ENCODE data around the gene PDAP1.

GRCh38 chr7:99446096-99446495 lies 37.7 kb upstream of the PDAP1 start:
- TF ChIP-seq, protein P1, sequence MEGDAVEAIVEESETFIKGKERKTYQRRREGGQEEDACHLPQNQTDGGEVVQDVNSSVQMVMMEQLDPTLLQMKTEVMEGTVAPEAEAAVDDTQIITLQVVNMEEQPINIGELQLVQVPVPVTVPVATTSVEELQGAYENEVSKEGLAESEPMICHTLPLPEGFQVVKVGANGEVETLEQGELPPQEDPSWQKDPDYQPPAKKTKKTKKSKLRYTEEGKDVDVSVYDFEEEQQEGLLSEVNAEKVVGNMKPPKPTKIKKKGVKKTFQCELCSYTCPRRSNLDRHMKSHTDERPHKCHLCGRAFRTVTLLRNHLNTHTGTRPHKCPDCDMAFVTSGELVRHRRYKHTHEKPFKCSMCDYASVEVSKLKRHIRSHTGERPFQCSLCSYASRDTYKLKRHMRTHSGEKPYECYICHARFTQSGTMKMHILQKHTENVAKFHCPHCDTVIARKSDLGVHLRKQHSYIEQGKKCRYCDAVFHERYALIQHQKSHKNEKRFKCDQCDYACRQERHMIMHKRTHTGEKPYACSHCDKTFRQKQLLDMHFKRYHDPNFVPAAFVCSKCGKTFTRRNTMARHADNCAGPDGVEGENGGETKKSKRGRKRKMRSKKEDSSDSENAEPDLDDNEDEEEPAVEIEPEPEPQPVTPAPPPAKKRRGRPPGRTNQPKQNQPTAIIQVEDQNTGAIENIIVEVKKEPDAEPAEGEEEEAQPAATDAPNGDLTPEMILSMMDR (IDR thresholded peaks at IDR 0.05): no peak
- no peak for TF ChIP-seq POLR2A (IDR thresholded peaks at IDR 0.05)

Measured in right lobe of liver (tissue), 4 donors.